ENCODE measurements around the gene RUNDC1. TPM values are rescaled to one million over a fixed set of nuclear protein-coding genes. Genes with fewer than 3 reads are reported as not detected.
A peak's percentile ranks its signal among the peaks of the same experiment; 100 is the strongest.
"Not testable (repeated sequence)": the region's sequence is repeated elsewhere in the genome, so short reads cannot be mapped to it uniquely, and the experiment has no call there.

The RUNDC1 gene
- 10 to 100 TPM; 15.9 to 16.6 (median 16.5) TPM for polyA plus RNA-seq (ENCODE audit: insufficient read length in 3 of 3)

DNA sequence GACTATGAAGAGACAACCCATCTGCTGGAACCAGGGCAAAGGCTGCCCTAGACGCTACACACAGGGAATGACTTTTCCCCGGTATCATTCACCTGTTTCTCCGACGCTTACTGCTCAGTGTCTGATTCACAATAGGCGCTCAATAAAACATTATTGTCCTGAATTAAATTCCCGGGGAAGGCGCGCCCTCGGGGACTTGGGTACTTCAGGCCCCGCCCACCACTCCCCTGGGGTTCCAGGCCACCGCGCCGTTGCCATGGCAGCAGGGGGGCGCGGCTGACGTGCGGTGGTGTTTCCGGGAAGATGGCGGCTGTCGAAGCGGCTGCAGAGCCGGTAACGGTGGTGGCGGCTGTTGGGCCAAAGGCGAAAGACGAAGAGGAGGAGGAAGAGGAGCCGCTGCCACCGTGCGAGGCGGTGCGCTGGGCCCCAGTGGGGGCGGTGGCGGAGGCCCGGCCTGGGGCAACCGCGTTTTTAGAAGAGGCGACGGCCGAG is at the start of gene RUNDC1:
Gene RUNDC1, plus strand, starts transcription at position 292 of the 492 bp plus-strand sequence. Its CDS starts 12 bp downstream, at position 304.
- peak; percentile 75 to 84 (median 76) for DNase-seq (ENCODE audit: low read depth in 3 of 3, low spot score in 2 of 3)

DNA sequence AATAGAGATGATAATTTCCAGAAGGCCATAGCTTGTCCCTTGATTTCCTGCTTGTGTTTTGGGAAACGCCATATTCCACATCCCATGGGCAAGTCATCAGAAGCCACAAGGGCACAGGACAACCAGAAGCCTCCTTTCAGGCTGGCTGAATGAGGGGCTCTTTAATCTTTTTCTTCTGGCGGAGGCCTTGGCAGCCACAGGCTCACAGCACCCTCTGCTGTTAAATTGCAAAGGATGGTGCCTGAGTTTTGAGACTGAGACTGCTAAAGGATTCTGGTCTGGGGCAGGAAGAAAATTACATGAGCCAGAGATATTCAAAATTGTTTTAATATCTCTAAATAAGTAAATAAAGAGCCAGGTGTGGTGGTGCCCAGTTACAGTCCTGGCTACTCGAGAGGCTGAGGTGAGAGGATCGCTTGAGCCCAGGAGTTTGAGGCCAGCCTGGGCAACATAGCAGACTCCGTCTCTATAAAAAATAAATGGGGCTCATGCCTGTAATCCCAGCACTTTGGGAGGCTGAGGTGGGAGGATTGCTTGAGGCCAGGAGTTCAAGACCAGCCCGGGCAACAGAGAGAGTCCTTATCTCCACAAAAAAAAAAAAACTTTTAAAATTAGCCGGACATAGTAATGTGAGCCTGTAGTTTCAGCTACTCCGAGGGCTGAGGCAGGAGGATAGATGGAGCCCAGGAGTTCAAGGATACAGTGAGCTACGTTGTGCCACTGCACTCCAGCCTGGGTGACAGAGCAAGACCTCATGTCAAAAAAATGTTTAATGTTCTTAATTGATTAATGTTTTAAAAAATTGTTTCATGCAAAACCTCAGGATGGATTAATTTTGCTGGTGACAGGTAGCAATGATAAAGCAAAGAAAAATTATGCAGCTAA is 42.4 kb upstream of the RUNDC1 start:
- no peak for DNase-seq (ENCODE audit: low read depth in 3 of 3, low spot score in 2 of 3)

DNA sequence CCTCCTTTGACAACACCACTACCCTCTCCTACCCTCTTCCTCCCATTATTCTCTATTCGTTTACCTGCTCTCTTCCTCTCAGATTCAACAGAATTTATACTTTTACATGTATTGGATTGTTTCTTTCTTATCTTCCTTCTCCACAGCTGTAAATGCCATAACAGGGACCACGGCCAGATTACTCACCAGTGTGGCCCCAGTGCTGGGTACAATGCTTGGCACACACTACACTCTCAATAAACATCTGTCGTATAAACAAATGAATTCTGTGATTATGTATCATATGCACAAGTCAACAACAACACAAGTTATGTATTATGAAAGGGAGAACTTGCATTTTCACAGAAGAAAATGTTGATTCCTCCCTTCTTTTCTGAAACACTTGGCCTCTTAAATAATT is 36.2 kb upstream of the RUNDC1 start:
- DNase-seq (ENCODE audit: low read depth in 3 of 3, low spot score in 2 of 3): no peak

DNA sequence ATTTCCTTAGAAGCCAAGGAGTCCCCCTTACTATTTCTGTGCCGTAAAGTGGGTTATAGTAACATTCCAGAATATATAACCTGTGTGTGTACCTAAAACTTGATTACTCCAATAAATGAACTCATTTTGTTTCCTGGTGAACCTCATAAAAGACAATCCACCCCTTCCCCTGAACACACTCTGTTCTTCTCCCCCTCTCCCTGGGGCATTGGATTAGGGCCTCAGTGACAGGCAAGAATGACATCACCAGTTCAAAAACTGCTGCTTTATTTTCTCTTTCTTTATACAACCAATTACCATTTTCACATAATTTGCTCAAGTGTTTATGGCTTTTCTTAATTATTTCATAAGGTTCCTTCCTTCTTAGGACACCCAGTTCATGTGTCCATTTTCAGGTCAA is 33.6 kb upstream of the RUNDC1 start:
- no peak for DNase-seq (ENCODE audit: low read depth in 3 of 3, low spot score in 2 of 3)

DNA sequence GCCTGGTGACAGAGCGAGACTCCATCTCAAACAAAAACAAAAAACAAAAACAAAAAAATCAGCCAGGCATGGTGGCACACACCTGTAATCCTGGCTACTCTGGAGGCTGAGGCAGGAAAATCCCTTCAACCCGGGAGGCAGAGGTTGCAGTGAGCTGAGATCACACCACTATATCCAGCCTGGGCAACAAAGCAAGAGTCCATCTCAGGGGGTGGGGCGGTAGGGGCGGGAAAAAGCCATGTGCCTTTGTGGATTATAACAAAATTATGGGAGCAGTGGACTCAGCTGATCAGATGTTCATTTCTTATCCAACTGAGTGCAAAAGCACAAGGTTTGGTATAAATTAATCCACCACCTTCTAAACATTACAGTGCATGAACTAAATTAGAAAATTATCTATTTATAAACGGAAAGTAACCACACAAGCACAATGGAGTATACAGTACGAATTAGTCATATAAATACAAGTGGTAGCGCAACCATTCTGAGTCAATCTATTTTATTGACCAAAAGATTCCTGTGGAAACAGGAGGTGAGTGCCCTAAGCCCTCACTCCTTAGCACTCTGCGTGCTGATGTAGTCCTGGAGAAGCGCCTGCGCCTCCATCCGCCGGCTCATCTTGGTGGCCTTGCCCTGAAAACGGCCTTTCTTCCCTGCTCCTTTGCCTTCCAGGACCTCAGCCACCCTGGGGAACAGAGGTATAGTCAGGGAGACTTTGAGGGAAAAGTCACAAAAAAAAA is 30.2 kb upstream of the RUNDC1 start:
- no peak for DNase-seq (ENCODE audit: low read depth in 3 of 3, low spot score in 2 of 3)

DNA sequence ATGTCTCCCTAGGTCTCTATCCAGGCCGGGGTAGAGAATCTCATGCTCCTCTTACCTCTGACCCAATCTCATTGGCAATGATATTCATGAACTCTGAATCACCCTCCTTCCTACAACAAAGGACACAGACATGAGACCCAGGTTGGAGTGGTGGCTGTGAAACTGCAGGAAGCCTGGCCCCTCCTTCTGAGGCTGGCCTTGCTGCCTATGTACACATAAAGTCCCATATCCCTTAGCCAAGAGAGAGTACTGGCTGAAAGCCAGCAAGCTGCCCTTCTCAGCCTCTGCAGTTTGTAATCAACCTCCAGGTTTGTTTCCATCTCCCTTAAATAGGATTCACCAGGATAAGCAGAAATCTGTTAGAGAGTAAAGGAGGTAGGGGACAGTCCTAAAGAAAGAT is 26.7 kb upstream of the RUNDC1 start:
- no peak for DNase-seq (ENCODE audit: low read depth in 3 of 3, low spot score in 2 of 3)

DNA sequence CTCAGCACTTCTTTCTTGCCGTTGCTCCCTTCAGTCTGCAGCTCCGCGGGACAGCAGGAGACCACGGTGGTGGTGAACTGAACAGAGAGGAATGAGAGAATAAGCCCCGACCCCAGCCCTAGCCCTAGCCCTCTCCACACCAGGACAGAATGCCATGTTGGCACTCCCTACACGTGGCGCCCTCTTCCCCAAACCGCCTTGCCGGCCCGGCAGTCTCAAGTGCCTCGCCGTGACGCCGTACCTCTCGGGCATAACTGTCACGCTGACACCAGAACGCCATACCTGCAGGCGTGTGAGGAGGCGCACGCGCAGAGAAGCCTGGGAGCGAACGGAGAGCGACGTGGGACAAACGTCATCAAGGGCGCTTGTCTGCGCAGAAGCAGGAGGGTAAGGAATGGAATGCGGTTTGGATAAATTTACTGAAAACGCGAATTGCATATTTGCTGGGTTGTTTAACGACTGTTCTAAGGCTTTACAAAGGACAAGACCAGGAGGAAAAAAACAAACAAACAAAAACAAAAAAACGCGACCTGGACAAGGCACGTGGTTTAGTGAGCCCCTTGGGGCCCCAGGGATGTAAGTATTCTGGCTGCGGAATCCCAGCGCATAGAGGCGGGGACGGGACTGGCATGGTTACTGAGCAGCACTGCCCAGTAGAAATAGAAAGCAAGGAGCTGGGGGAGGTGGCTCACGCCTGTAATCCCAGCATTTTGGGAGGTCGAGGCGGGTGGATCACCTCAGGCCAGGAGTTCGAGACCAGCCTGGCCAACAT is 16.0 kb upstream of the RUNDC1 start, which contains the start of gene AARSD1:
Gene AARSD1, minus strand, starts transcription at position 294 of the 772 bp plus-strand sequence. Its CDS starts 14 bp downstream, at position 280.
- DNase-seq (ENCODE audit: low read depth in 3 of 3, low spot score in 2 of 3): peak; percentile 88 to 93 (median 92)

DNA sequence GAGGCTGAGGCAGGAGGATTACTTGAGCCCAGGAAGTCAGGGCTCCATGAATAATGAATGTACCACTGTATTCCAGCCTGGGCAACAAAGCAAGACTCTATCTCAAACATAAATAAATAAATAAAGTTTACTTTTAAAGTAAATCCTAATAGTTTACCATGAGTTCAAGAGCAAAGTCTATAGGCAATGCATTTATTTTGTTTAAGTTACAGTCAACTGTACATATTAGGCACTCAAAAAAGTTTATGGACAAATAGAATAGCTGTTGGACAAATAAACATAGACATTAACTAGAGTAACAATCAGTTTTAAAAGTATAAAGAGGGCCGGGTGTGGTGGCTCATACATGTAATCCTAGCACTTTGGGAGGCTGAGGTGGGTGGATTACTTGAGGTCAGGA is 12.4 kb upstream of the RUNDC1 start:
- no peak for DNase-seq (ENCODE audit: low read depth in 3 of 3, low spot score in 2 of 3)

DNA sequence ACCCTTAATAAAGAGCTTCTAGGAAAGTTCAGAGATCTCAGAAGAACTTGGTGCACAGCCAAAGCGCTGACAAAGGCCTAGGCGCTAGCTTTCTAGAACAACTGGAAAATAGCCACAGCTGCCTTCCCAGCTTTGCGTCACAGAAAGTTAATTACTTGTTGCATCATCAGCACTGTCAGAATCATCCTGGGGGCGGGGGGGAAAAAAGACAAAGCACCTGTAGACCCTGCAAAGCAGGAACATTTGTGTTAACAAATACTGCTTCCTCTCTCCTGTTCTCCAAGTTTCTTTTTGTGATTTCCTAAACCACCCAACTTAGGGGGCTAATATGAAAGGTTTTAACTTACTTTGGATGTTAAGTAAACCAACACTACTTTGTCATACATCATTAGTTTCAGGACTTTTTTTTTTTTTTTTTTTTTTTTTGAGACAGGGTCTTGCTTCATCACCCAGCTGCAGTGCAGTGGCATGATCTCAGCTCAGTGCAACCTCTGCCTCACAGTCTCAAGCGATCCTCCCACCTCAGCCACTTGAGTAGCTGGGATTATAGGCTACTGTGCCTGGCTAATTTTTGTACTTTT is 11.3 kb upstream of the RUNDC1 start:
- DNase-seq (ENCODE audit: low read depth in 3 of 3, low spot score in 2 of 3): peak in 1 of 3 donors; percentile 17

DNA sequence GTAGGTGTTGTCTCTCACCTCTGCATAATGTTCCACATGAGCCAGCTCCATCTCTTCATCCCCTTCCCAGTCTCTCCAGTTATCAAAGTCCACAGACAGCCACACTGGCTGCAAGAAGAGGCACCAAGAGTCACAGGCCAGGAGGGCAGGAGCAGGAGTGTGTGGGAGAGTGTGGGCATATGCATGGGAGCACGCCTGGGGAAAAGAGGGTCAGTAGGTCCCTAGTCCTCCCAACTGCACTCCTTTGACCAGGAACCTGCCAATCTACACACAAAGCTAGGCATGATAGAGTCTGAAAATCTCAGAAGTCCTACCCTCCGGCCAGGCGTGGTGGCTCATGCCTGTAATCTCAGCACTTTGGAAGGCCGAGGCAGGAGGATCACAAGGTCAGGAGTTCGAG is 8.8 kb upstream of the RUNDC1 start:
- DNase-seq (ENCODE audit: low read depth in 3 of 3, low spot score in 2 of 3): no peak

DNA sequence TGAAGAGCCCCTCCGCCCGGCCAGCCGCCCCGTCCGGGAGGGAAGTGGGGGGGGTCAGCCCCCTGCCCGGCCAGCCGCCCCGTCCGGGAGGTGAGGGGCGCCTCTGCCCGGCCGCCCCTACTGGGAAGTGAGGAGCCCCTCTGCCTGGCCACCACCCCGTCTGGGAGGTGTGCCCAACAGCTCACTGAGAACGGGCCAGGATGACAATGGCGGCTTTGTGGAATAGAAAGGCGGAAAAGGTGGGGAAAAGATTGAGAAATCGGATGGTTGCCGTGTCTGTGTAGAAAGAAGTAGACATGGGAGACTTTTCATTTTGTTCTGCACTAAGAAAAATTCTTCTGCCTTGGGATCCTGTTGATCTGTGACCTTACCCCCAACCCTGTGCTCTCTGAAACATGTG is 7.0 kb upstream of the RUNDC1 start:
- DNase-seq (ENCODE audit: low read depth in 3 of 3, low spot score in 2 of 3): not testable (repeated sequence)

DNA sequence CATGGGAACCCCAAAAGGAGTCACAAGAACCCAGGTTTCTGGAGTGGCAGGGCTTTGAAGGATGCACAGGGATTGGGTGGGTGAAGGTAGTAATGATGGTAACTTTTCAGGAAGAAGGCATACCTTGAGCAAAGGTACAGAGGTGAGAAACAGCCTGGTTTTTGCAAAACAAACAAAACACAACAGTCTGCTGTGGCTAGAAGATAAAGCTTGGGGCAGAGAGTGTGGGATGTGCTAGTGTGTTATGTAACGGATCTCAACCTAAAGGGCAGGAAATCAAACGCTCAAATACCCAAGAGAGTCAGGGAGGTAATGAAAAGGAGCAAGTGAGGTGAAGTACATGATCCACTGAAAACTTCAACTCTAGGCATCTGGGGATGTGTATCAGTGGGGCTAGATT is 5.1 kb upstream of the RUNDC1 start:
- DNase-seq (ENCODE audit: low read depth in 3 of 3, low spot score in 2 of 3): no peak

DNA sequence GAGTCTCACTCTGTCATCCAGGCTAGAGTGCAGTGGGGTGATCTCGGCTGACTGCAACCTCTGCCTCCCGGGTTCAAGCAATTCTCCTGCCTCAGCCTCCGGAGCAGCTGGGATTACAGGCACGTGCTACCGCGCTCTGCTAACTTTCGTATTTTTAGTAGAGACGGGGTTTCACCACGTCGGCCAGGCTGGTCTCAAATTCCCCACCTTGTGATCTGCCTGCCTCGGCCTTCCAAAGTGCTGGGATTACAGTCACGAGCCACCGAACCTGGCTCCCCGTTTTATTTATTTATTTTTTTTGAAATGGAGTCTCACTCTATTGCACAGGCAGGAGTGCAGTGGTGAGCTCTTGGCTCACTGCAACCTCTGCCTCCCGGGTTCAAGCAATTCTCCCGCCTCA is 4.7 kb upstream of the RUNDC1 start:
- DNase-seq (ENCODE audit: low read depth in 3 of 3, low spot score in 2 of 3): not testable (repeated sequence)

DNA sequence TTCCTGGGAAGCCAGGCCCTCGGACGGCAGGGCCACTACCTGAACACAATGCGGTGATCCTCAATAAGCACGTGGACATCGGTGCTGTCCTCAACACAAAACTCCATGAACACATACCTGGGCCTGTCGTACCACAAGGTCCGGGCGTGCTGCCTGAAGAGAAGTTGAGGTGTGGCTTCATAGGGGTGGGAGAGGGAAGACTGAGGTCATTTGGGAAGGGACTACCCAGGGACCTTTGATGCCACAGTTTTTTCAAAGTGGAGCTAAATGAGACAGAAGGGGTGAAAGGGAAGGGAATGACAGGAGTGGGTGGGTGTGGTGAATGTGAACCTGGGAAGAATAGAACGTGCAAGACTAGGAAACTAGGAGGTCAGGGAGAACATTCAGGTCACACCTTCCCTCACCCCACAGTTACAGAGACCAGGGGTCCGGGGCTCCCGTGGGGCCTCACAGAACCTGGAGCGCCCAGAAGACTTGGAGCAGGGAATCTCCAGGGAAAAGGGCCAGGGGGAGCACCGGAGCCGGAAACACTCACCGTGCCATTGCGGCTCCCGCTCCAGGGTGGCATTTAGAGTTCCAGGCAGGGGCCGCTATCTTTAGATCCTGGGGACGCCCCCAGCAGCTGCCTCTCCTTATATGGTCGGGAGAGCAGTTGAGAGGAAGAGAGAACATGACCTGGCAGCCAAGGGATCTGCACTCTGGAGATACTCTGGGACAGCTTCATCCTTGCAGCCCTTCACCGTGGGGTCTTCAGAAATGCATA is 673 bp upstream of the RUNDC1 start, which contains the start of gene PTGES3L:
Gene PTGES3L, minus strand, starts transcription at position 570 of the 763 bp plus-strand sequence. Its CDS starts 27 bp downstream, at position 543.
- no peak for DNase-seq (ENCODE audit: low read depth in 3 of 3, low spot score in 2 of 3)

DNA sequence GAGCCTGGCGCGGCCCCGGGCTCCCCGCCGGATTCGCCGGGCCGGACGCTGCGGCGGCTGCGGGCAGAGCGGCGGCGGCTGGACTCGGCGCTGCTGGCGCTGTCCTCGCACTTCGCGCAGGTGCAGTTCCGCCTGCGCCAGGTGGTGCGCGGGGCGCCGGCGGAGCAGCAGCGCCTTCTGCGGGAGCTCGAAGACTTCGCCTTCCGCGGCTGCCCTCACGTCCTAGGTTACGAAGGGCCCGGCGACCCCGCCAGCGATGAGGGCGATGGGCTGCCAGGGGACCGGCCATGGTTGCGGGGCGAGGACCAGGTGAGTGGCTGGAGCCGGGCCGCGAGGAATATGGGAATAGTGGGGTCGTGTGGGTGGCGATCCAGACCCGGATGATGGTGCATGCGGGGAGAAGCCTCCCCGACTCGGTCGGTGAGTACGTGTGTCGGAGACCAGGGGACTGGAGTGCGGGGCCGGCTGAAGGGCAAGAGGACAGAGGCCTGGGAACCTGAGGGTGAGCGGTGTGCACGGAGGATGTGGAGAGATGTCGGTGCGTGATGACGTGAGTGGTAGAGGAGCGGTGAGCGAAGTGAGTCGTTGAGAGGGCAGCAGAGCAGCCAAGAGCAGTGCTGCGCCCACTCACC is 517 bp downstream of the RUNDC1 start:
- no peak for DNase-seq (ENCODE audit: low read depth in 3 of 3, low spot score in 2 of 3)

DNA sequence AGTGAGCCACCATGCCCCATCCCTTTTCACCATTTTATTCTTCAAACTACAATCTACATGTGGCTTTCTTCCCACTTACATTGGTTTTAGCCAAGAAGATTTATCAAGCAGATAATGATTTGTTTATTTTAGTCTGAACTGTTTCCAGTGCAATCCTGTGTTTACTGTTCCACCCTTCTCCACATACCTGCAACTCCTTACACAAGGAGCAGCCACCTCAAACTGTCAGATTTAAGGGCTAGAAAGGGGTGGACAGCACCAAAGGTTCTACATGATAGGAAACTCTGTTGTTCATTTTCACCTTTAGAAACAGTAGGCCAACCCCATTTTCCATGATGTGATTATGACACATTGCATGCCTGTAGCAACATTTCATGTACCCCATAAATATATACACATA is 1.9 kb downstream of the RUNDC1 start:
- no peak for DNase-seq (ENCODE audit: low read depth in 3 of 3, low spot score in 2 of 3)

DNA sequence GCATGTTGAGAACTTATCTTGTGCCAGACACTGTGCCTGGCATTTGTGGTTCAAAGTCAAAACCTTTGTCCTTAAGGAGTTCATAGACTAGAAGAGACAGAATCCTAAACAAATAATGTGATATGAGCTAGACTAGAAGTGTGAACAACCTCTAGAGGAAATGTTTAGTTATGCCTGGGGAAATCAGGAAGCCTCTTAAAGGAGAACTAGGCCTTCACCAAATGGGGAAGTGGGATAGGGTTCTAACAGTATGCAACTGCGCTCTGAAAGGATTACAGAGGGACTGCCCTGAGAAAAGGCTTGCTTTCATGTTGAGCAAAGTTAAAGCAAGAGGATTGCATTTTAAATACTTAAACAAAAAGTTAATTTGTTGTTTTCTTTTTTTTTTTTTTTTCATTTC is 4.9 kb downstream of the RUNDC1 start:
- DNase-seq (ENCODE audit: low read depth in 3 of 3, low spot score in 2 of 3): no peak

DNA sequence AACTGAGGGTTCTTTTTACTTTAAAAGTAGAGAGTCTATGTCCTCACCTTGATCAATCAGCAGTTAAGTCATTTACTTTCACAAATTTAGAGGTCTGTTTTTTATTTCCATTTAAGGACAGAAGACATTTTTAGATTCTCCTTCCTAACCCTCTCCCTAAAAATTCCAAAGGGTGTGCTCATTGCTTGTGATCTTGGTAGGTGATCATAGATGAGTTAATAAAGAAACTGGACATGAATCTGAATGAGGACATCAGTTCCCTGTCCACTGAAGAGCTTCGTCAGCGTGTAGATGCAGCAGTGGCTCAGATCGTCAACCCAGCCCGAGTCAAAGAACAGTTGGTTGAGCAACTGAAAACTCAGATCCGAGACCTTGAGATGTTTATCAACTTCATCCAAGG is 8.8 kb downstream of the RUNDC1 start:
- no peak for DNase-seq (ENCODE audit: low read depth in 3 of 3, low spot score in 2 of 3)

All from right renal cortex interstitium (tissue), 3 donors.